HEK293 (cell line): ENCODE measurements around the gene NLRP2B.

Experiments
- CTCF ChIA-PET: fragments of 350-600 bp; formaldehyde crosslinking; extraction: SDS; loops from one replicate; lab custom pipeline; 2021; ENCODE audit warnings: antibody characterized with exemption; lab: Yijun Ruan, JAX
- POLR2A ChIA-PET: fragments of 300-600 bp; formaldehyde crosslinking; extraction: SDS; loops from one replicate; lab custom pipeline; 2020; ENCODE audit warnings: antibody characterized with exemption, inconsistent platforms; lab: Yijun Ruan, JAX
- H3K27ac ChIP-seq: fragments of 200-500 bp; sonication (Bioruptor generic); 2 replicates; pipeline ENCODE4 v1.5.1; 2014; ENCODE audit warnings: low read depth, low read length, control low read depth, inconsistent platforms; ENCODE audit errors: extremely low read depth
- H3K36me3 ChIP-seq, 2 experiments: fragments of 200-500 bp in 1 of 2; sonication (Bioruptor generic) in 1 of 2; 1 replicate in 1 of 2; 2 replicates in 1 of 2; pipeline ENCODE4 v1.5.1; 2014 to 2017; ENCODE audit warnings: inconsistent platforms in 2 of 2, low read length in 2 of 2; ENCODE audit not compliant: control insufficient read depth in 2 of 2, insufficient read depth in 1 of 2
- H3K4me1 ChIP-seq: fragments of 200-500 bp; sonication (Bioruptor generic); 2 replicates; pipeline ENCODE4 v1.5.1; 2014; ENCODE audit warnings: mild to moderate bottlenecking, low read length, inconsistent platforms; ENCODE audit not compliant: control insufficient read depth, insufficient read depth
- H3K4me3 ChIP-seq: 2 replicates; pipeline ENCODE4 v1.5.1; 2011; ENCODE audit warnings: low read depth, mild to moderate bottlenecking, control low read depth, low read length, moderate library complexity
- H3K9me3 ChIP-seq: fragments of 200-500 bp; sonication (Bioruptor generic); 2 replicates; pipeline ENCODE4 v1.5.1; 2014; ENCODE audit warnings: low read depth, low read length, inconsistent platforms; ENCODE audit not compliant: control insufficient read depth, insufficient read depth
- AEBP2 ChIP-seq: fragments of 450-650 bp; formaldehyde crosslinking; IDR thresholded peaks from 2 replicates; pipeline ENCODE4 v1.5.1; 2016; ENCODE audit warnings: missing biosample characterization, missing genetic modification characterization, borderline replicate concordance
- HOXD13 ChIP-seq: sonication (generic); formaldehyde crosslinking; IDR thresholded peaks from 2 replicates; pipeline ENCODE4 v1.8.0; 2022; ENCODE audit warnings: missing genetic modification reagents, borderline replicate concordance
- KLF1 ChIP-seq: fragments of 450-650 bp; formaldehyde crosslinking; IDR thresholded peaks from 2 replicates; pipeline ENCODE4 v1.5.1; 2016; ENCODE audit warnings: missing biosample characterization, missing genetic modification characterization
- MEIS1 ChIP-seq: sonication (generic); formaldehyde crosslinking; IDR thresholded peaks from 2 replicates; pipeline ENCODE4 v1.8.1; 2022; ENCODE audit warnings: missing genetic modification reagents, mild to moderate bottlenecking, borderline replicate concordance
- REST ChIP-seq: fragments of 450-650 bp; formaldehyde crosslinking; IDR thresholded peaks from 2 replicates; pipeline ENCODE4 v1.5.1; 2016; ENCODE audit warnings: missing biosample characterization, missing genetic modification characterization
- SCRT1 ChIP-seq: fragments of 450-650 bp; formaldehyde crosslinking; IDR thresholded peaks from 2 replicates; pipeline ENCODE4 v1.5.1; 2016; ENCODE audit warnings: missing biosample characterization, missing genetic modification characterization, borderline replicate concordance
- ZFP41 ChIP-seq: fragments of 450-650 bp; formaldehyde crosslinking; IDR thresholded peaks from 2 replicates; pipeline ENCODE4 v1.5.1; 2016; ENCODE audit warnings: missing biosample characterization, missing genetic modification characterization, borderline replicate concordance
- ZNF274 ChIP-seq, 2 experiments: fragments of 200-500 bp in 1 of 2; fragments of 450-650 bp in 1 of 2; sonication (Bioruptor generic) in 1 of 2; formaldehyde crosslinking in 1 of 2; IDR thresholded peaks; 2 replicates each; pipeline versions ENCODE4 v1.5.1 to v1.6.1; 2014 to 2016; ENCODE audit warnings: borderline replicate concordance in 1 of 2, inconsistent platforms in 1 of 2, low read length in 1 of 2, missing biosample characterization in 1 of 2, missing genetic modification characterization in 1 of 2
- ZNF302 ChIP-seq: fragments of 450-650 bp; formaldehyde crosslinking; IDR thresholded peaks from 2 replicates; pipeline ENCODE4 v1.5.1; 2016; ENCODE audit warnings: missing biosample characterization, missing genetic modification characterization, low read depth
- ZNF747 ChIP-seq: fragments of 450-650 bp; formaldehyde crosslinking; IDR thresholded peaks from 2 replicates; pipeline ENCODE4 v1.5.1; 2016; ENCODE audit warnings: missing biosample characterization, missing genetic modification characterization
- ZXDB ChIP-seq: fragments of 450-650 bp; formaldehyde crosslinking; IDR thresholded peaks from 2 replicates; pipeline ENCODE4 v1.5.1; 2016; ENCODE audit warnings: missing biosample characterization, missing genetic modification characterization

The NLRP2B gene

GRCh38 chrX:57675320-57675719 is 4.7 kb downstream of the NLRP2B start (continued):
- TF ChIP-seq ZNF302 (tag by site-specific recombination) = no peak
- no peak for TF ChIP-seq MEIS1 (CRISPR knock-in tag)
- TF ChIP-seq ZFP41 (tag by site-specific recombination) = no peak
- TF ChIP-seq ZNF747 (tag by site-specific recombination) = no peak
- TF ChIP-seq KLF1 (tag by site-specific recombination) = no peak

GRCh38 chrX:57674861-57675260 is 5.2 kb downstream of the NLRP2B start:
- TF ChIP-seq ZNF274 (IDR thresholded peaks at IDR 0.05; ENCODE audit: low read length) (no peak), ZNF274 (tag by site-specific recombination; IDR thresholded peaks at IDR 0.05; ENCODE audit: borderline replicate concordance) (no peak), ZXDB (no peak)
- H3K4me1 ChIP-seq = no peaks in the 10 kb centered on the region
- no peak overlapping the region for H3K27ac ChIP-seq
- no peaks in the 10 kb centered on the region for H3K36me3 ChIP-seq
- no peaks in the 10 kb centered on the region for H3K9me3 ChIP-seq
- H3K4me3 ChIP-seq = no peak overlapping the region
- ChIA-PET CTCF (no interaction called here), POLR2A (no interaction called here)

GRCh38 chrX:57669961-57670360 is 10.1 kb downstream of the NLRP2B start:
- H3K9me3 ChIP-seq = no peaks in the 10 kb centered on the region
- POLR2A ChIA-PET = no interaction called here
- CTCF ChIA-PET = interaction anchor here (0.6 kb wide), 1 partner anchor 549 kb away, joined by 3 read pairs; no protein-coding TSS in a partner anchor
- H3K36me3 ChIP-seq = no peaks in the 10 kb centered on the region; a peak in 1 of 3 replicates
- TF ChIP-seq HOXD13 = no peak
- peak; percentile 50; the same call in 1 of the 2 replicates for TF ChIP-seq REST (tag by site-specific recombination)
- no peak overlapping the region for H3K27ac ChIP-seq
- no peak overlapping the region for H3K4me3 ChIP-seq
- no peaks in the 10 kb centered on the region for H3K4me1 ChIP-seq

GRCh38 chrX:57667010-57667409 is 13.1 kb downstream of the NLRP2B start:
- CTCF ChIA-PET = no interaction called here

More at GRCh38 chrX:57667010-57667409, 13.1 kb downstream of the NLRP2B start:
- H3K36me3 ChIP-seq = no peaks in the 10 kb centered on the region; a peak in 1 of 3 replicates
- TF ChIP-seq SCRT1 (no peak), AEBP2 (tag by site-specific recombination) (no peak)
- no peak overlapping the region for H3K4me3 ChIP-seq
- no peaks in the 10 kb centered on the region for H3K4me1 ChIP-seq
- no peaks in the 10 kb centered on the region for H3K9me3 ChIP-seq
- POLR2A ChIA-PET = no interaction called here
- H3K27ac ChIP-seq = no peak overlapping the region
